Measurements from ENCODE around the gene TUBB1.

GRCh38 chr20:58998656-58999055 lies 20.6 kb upstream of the TUBB1 start:
- TF ChIP-seq CTCF (IDR thresholded peaks at IDR 0.05; ENCODE audit: low read depth, low read length): no peak
- no peak for TF ChIP-seq POLR2A (IDR thresholded peaks at IDR 0.05; ENCODE audit: extremely low read depth, insufficient read length)

All from NB4 (cell line).